ENCODE data around the gene CEACAM7.
"Not testable (repeated sequence)": the region's sequence is repeated elsewhere in the genome, so short reads cannot be mapped to it uniquely, and the experiment has no call there.

Gene CEACAM7

DNA sequence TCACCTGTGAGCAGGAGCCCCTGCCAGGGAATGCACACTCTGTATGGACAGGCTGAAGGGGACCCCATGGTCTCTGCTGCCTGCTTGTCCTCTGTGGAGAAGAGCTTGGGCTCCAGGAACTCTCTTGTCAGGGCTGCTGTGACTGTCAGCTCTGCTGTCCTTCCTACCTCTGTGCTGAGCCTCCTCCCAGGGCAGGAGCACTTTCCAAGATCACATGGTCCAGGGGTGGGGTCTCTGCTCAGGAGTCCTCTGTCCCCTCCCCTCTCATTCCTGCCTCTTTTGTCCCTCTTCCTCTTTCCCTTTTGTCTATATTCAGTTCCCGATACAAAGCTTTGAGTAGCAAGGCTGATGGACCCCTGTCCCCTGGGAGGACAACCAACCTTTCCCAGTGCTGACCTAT, at the start of gene CEACAM7:
TSS of gene CEACAM7 (minus strand) at position 173 of the 400 bp plus-strand sequence. CDS start at position 68, 105 bp downstream.
- no peaks in the 10 kb centered on the region for H3K36me3 ChIP-seq (ENCODE audit: insufficient read depth, low read length)
- peaks cover 3% of the 10 kb centered on the region for H3K4me1 ChIP-seq (ENCODE audit: insufficient read depth, low read length)
- no peaks in the 10 kb centered on the region for H3K9me3 ChIP-seq (ENCODE audit: low read length)
- no peak within 1 kb of the TSS for H2AFZ ChIP-seq (ENCODE audit: low read depth, low read length)
- peaks cover 14% of the 10 kb centered on the region for H3K27me3 ChIP-seq (ENCODE audit: insufficient read depth, low read length)
- no peak within 1 kb of the TSS for H3K4me3 ChIP-seq (ENCODE audit: low read length)

DNA sequence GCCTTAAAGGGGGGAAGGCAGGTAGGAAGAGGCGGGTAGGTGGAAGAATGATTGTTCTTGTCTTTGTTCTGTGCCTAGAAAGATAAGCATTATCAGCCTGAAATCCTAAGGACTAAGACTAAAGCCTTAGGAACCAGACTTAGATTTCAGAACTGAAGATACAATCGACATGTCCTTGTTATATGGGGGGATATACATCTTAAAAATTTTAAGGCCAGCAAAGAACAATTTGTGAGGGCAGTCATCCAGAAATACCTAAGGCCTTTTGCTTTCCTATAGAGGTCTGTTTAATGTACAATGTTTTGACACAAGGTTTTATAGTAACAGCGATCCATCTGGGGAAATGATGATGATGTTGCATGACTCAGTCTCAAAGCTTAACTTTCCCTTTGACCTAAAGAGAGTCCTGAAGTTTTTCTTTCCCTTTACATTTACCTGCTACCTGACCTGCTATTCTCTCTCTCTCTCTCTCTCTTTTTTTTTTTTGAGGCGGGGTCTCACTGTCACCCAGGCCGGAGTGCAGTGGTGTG, 47.1 kb upstream of the CEACAM7 start:
- peaks cover 23% of the 10 kb centered on the region for H3K27me3 ChIP-seq (ENCODE audit: insufficient read depth, low read length)
- H3K36me3 ChIP-seq (ENCODE audit: insufficient read depth, low read length) = no peaks in the 10 kb centered on the region
- H3K4me3 ChIP-seq (ENCODE audit: low read length) = no peak overlapping the region
- H2AFZ ChIP-seq (ENCODE audit: low read depth, low read length) = no peak overlapping the region
- H3K9me3 ChIP-seq (ENCODE audit: low read length) = no peaks in the 10 kb centered on the region
- H3K4me1 ChIP-seq (ENCODE audit: insufficient read depth, low read length) = no peaks in the 10 kb centered on the region

- Histone ChIP-seq H3K27me3 (ENCODE audit: insufficient read depth, low read length) (peaks cover 23% of the 10 kb centered on the region), H3K4me1 (ENCODE audit: insufficient read depth, low read length) (no peaks in the 10 kb centered on the region), H3K9me3 (ENCODE audit: low read length) (no peaks in the 10 kb centered on the region), H2AFZ (ENCODE audit: low read depth, low read length) (no peak overlapping the region), H3K4me3 (ENCODE audit: low read length) (no peak overlapping the region), H3K36me3 (ENCODE audit: insufficient read depth, low read length) (no peaks in the 10 kb centered on the region)
Observed at GRCh38 chr19:41734585-41734984, 46.5 kb upstream of the CEACAM7 start.

- Histone ChIP-seq H3K4me1 (ENCODE audit: insufficient read depth, low read length) (no peaks in the 10 kb centered on the region), H3K4me3 (ENCODE audit: low read length) (no peak overlapping the region), H3K9me3 (ENCODE audit: low read length) (no peaks in the 10 kb centered on the region), H2AFZ (ENCODE audit: low read depth, low read length) (no peak overlapping the region), H3K36me3 (ENCODE audit: insufficient read depth, low read length) (no peaks in the 10 kb centered on the region), H3K27me3 (ENCODE audit: insufficient read depth, low read length) (peaks cover 22% of the 10 kb centered on the region)
Observed at GRCh38 chr19:41734156-41734555, 46.1 kb upstream of the CEACAM7 start.

- Histone ChIP-seq H3K27me3 (ENCODE audit: insufficient read depth, low read length) (no peaks in the 10 kb centered on the region), H3K4me3 (ENCODE audit: low read length) (no peak overlapping the region), H3K9me3 (ENCODE audit: low read length) (no peaks in the 10 kb centered on the region), H3K36me3 (ENCODE audit: insufficient read depth, low read length) (no peaks in the 10 kb centered on the region), H2AFZ (ENCODE audit: low read depth, low read length) (no peak overlapping the region), H3K4me1 (ENCODE audit: insufficient read depth, low read length) (no peaks in the 10 kb centered on the region)
Observed at GRCh38 chr19:41726493-41726892, 38.4 kb upstream of the CEACAM7 start.

DNA sequence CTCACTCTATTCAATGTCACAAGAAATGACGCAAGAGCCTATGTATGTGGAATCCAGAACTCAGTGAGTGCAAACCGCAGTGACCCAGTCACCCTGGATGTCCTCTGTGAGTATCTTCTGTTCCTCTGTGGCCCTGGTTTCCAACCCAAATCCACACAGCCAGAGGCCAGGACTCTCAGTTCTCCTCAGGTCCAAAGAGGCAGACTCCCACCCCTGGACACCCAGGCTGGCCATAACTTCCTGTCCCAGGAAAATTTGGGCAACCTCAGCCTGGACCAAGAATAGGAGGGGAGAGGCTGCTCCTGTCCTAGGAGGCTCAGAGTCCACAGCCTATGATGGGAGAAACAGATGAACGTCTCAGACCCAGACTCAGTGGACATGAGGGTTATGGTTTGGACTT, 32.0 kb upstream of the CEACAM7 start:
- Histone ChIP-seq H3K9me3 (ENCODE audit: low read length) (no peaks in the 10 kb centered on the region), H3K36me3 (ENCODE audit: insufficient read depth, low read length) (no peaks in the 10 kb centered on the region), H3K4me3 (ENCODE audit: low read length) (no peak overlapping the region), H3K4me1 (ENCODE audit: insufficient read depth, low read length) (no peaks in the 10 kb centered on the region), H3K27me3 (ENCODE audit: insufficient read depth, low read length) (peaks cover 12% of the 10 kb centered on the region), H2AFZ (ENCODE audit: low read depth, low read length) (no peak overlapping the region)

- Histone ChIP-seq H3K36me3 (ENCODE audit: insufficient read depth, low read length) (no peaks in the 10 kb centered on the region), H2AFZ (ENCODE audit: low read depth, low read length) (no peak overlapping the region), H3K4me1 (ENCODE audit: insufficient read depth, low read length) (no peaks in the 10 kb centered on the region), H3K4me3 (ENCODE audit: low read length) (no peak overlapping the region), H3K9me3 (ENCODE audit: low read length) (no peaks in the 10 kb centered on the region), H3K27me3 (ENCODE audit: insufficient read depth, low read length) (peaks cover 15% of the 10 kb centered on the region)
Observed at GRCh38 chr19:41718761-41719160, 30.7 kb upstream of the CEACAM7 start.

DNA sequence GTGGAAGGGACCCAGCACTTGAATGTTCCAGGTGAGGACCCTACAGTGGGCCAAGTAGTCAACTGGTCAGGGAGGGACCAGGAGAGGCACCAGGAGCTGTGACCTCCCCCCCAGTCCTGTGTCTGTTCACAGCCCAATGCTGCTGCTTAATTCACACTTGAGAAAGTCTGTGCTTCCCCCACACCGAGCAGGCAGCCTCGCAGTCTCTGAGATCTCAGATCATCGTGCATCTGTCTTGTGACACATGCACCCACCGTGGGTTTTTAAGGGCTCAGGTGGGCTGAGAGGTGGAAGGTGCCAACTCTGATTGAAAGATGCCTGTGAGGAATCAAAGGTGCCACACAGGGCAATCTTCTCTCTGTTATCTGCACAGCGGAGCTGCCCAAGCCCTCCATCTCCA, 26.5 kb upstream of the CEACAM7 start:
- H2AFZ ChIP-seq (ENCODE audit: low read depth, low read length) = no peak overlapping the region
- H3K27me3 ChIP-seq (ENCODE audit: insufficient read depth, low read length) = peaks cover 34% of the 10 kb centered on the region
- no peaks in the 10 kb centered on the region for H3K4me1 ChIP-seq (ENCODE audit: insufficient read depth, low read length)
- no peak overlapping the region for H3K4me3 ChIP-seq (ENCODE audit: low read length)
- H3K36me3 ChIP-seq (ENCODE audit: insufficient read depth, low read length) = no peaks in the 10 kb centered on the region
- no peaks in the 10 kb centered on the region for H3K9me3 ChIP-seq (ENCODE audit: low read length)

GRCh38 chr19:41711376-41712261, 23.5 kb upstream of the CEACAM7 start:
- Histone ChIP-seq H3K9me3 (ENCODE audit: low read length) (no peaks in the 10 kb centered on the region), H3K27me3 (ENCODE audit: insufficient read depth, low read length) (peaks cover 39% of the 10 kb centered on the region), H2AFZ (ENCODE audit: low read depth, low read length) (no peak overlapping the region), H3K4me3 (ENCODE audit: low read length) (no peak overlapping the region), H3K4me1 (ENCODE audit: insufficient read depth, low read length) (no peaks in the 10 kb centered on the region), H3K36me3 (ENCODE audit: insufficient read depth, low read length) (no peaks in the 10 kb centered on the region)

- H3K9me3 ChIP-seq (ENCODE audit: low read length) = no peaks in the 10 kb centered on the region
- H3K4me3 ChIP-seq (ENCODE audit: low read length) = no peak overlapping the region
- no peak overlapping the region for H2AFZ ChIP-seq (ENCODE audit: low read depth, low read length)
- H3K27me3 ChIP-seq (ENCODE audit: insufficient read depth, low read length) = peaks cover 41% of the 10 kb centered on the region
- H3K36me3 ChIP-seq (ENCODE audit: insufficient read depth, low read length) = no peaks in the 10 kb centered on the region
- H3K4me1 ChIP-seq (ENCODE audit: insufficient read depth, low read length) = no peaks in the 10 kb centered on the region
Observed at GRCh38 chr19:41709951-41710645, 22.0 kb upstream of the CEACAM7 start.

GRCh38 chr19:41709516-41709915, 21.4 kb upstream of the CEACAM7 start:
- not testable (repeated sequence) for H3K36me3 ChIP-seq (ENCODE audit: insufficient read depth, low read length); H2AFZ ChIP-seq (ENCODE audit: low read depth, low read length); H3K4me1 ChIP-seq (ENCODE audit: insufficient read depth, low read length); H3K4me3 ChIP-seq (ENCODE audit: low read length); H3K9me3 ChIP-seq (ENCODE audit: low read length)
- H3K27me3 ChIP-seq (ENCODE audit: insufficient read depth, low read length) = peaks cover 42% of the 10 kb centered on the region

- H2AFZ ChIP-seq (ENCODE audit: low read depth, low read length) = no peak within 1 kb of the TSS
- peaks cover 49% of the 10 kb centered on the region for H3K27me3 ChIP-seq (ENCODE audit: insufficient read depth, low read length)
- no peaks in the 10 kb centered on the region for H3K4me1 ChIP-seq (ENCODE audit: insufficient read depth, low read length)
- no peaks in the 10 kb centered on the region for H3K9me3 ChIP-seq (ENCODE audit: low read length)
- H3K36me3 ChIP-seq (ENCODE audit: insufficient read depth, low read length) = no peaks in the 10 kb centered on the region
- no peak within 1 kb of the TSS for H3K4me3 ChIP-seq (ENCODE audit: low read length)
Observed at GRCh38 chr19:41708481-41708880, 20.4 kb upstream of the CEACAM7 start, which contains the start of gene CEACAM5. CEACAM5 (plus strand) TSS chr19:41708626; CDS start chr19:41708732, 106 bp downstream.

GRCh38 chr19:41707871-41708371, 19.9 kb upstream of the CEACAM7 start:
- no peak overlapping the region for H2AFZ ChIP-seq (ENCODE audit: low read depth, low read length)
- H3K27me3 ChIP-seq (ENCODE audit: insufficient read depth, low read length) = peaks cover 48% of the 10 kb centered on the region
- no peak overlapping the region for H3K4me3 ChIP-seq (ENCODE audit: low read length)
- H3K4me1 ChIP-seq (ENCODE audit: insufficient read depth, low read length) = no peaks in the 10 kb centered on the region
- no peaks in the 10 kb centered on the region for H3K36me3 ChIP-seq (ENCODE audit: insufficient read depth, low read length)
- H3K9me3 ChIP-seq (ENCODE audit: low read length) = no peaks in the 10 kb centered on the region
